GM19455 (cell line): ENCODE measurements around the gene SMCO1.
"Not testable (repeated sequence)": the region's sequence is repeated elsewhere in the genome, so short reads cannot be mapped to it uniquely, and the experiment has no call there.

Source experiments
- ATAC-seq: cut with Tn5 transposase; IDR thresholded peaks from one replicate; pipeline ENCODE4 v1.9.1; 2021; ENCODE audit not compliant: unreplicated experiment

The SMCO1 gene

GRCh38 chr3:196514913-196515621, at the start of gene SMCO1:
Gene SMCO1, minus strand, starts transcription at chr3:196515346. Its CDS starts 137 bp downstream, at chr3:196515209.
- no peak for ATAC-seq

- no peak for ATAC-seq
These were observed 48.6 kb upstream of the SMCO1 start for GRCh38 chr3:196563721-196564225.

GRCh38 chr3:196559826-196560225, 44.7 kb upstream of the SMCO1 start:
- no peak for ATAC-seq

- ATAC-seq = no peak
These were observed 43.3 kb upstream of the SMCO1 start for GRCh38 chr3:196558476-196558875.

GRCh38 chr3:196557236-196557635, 42.1 kb upstream of the SMCO1 start:
- no peak for ATAC-seq

- ATAC-seq = no peak
These were observed 40.1 kb upstream of the SMCO1 start for GRCh38 chr3:196555295-196555694.

GRCh38 chr3:196554205-196554604, 39.1 kb upstream of the SMCO1 start:
- no peak for ATAC-seq

GRCh38 chr3:196553551-196553950, 38.4 kb upstream of the SMCO1 start:
- ATAC-seq = no peak

- no peak for ATAC-seq
These were observed 37.1 kb upstream of the SMCO1 start for GRCh38 chr3:196552253-196552652.

- ATAC-seq = not testable (repeated sequence)
These were observed 35.0 kb upstream of the SMCO1 start for GRCh38 chr3:196550172-196550571.

- ATAC-seq = not testable (repeated sequence)
These were observed 34.2 kb upstream of the SMCO1 start for GRCh38 chr3:196549312-196549711.

GRCh38 chr3:196547067-196547466, 31.9 kb upstream of the SMCO1 start:
- no peak for ATAC-seq

- no peak for ATAC-seq
These were observed 31.4 kb upstream of the SMCO1 start for GRCh38 chr3:196546537-196546936.

- ATAC-seq = no peak
These were observed 29.4 kb upstream of the SMCO1 start for GRCh38 chr3:196544491-196544992.

- no peak for ATAC-seq
These were observed 26.7 kb upstream of the SMCO1 start for GRCh38 chr3:196541684-196542445.

GRCh38 chr3:196537319-196537984, 22.3 kb upstream of the SMCO1 start:
- no peak for ATAC-seq

- ATAC-seq = no peak
These were observed 18.1 kb upstream of the SMCO1 start for GRCh38 chr3:196533260-196533681.

GRCh38 chr3:196531418-196531817, 16.3 kb upstream of the SMCO1 start:
- no peak for ATAC-seq

- ATAC-seq = no peak
These were observed 13.6 kb upstream of the SMCO1 start for GRCh38 chr3:196528639-196529233.

- no peak for ATAC-seq
These were observed 10.0 kb upstream of the SMCO1 start for GRCh38 chr3:196525141-196525540.

GRCh38 chr3:196524527-196524926, 9.4 kb upstream of the SMCO1 start:
- no peak for ATAC-seq
